Stimulated activated CD8-positive, alpha-beta memory T cell treated with anti-CD3 and anti-CD28 coated beads, Interleukin-12 subunit alpha, Interleukin-12 subunit beta, amount 100 ng/mL, for 1 hour (primary cell): Measurements from ENCODE around the gene TRIM37.
A peak's percentile ranks its signal among the peaks of the same experiment; 100 is the strongest.
"Not testable (repeated sequence)": the region's sequence is repeated elsewhere in the genome, so short reads cannot be mapped to it uniquely, and the experiment has no call there.

Experiments
- DNase-seq: peaks from one replicate; pipeline ENCODE4 v3.0.0-alpha.2; 2020; ENCODE audit warnings: low read depth

TRIM37 gene, protein sequence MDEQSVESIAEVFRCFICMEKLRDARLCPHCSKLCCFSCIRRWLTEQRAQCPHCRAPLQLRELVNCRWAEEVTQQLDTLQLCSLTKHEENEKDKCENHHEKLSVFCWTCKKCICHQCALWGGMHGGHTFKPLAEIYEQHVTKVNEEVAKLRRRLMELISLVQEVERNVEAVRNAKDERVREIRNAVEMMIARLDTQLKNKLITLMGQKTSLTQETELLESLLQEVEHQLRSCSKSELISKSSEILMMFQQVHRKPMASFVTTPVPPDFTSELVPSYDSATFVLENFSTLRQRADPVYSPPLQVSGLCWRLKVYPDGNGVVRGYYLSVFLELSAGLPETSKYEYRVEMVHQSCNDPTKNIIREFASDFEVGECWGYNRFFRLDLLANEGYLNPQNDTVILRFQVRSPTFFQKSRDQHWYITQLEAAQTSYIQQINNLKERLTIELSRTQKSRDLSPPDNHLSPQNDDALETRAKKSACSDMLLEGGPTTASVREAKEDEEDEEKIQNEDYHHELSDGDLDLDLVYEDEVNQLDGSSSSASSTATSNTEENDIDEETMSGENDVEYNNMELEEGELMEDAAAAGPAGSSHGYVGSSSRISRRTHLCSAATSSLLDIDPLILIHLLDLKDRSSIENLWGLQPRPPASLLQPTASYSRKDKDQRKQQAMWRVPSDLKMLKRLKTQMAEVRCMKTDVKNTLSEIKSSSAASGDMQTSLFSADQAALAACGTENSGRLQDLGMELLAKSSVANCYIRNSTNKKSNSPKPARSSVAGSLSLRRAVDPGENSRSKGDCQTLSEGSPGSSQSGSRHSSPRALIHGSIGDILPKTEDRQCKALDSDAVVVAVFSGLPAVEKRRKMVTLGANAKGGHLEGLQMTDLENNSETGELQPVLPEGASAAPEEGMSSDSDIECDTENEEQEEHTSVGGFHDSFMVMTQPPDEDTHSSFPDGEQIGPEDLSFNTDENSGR

DNA sequence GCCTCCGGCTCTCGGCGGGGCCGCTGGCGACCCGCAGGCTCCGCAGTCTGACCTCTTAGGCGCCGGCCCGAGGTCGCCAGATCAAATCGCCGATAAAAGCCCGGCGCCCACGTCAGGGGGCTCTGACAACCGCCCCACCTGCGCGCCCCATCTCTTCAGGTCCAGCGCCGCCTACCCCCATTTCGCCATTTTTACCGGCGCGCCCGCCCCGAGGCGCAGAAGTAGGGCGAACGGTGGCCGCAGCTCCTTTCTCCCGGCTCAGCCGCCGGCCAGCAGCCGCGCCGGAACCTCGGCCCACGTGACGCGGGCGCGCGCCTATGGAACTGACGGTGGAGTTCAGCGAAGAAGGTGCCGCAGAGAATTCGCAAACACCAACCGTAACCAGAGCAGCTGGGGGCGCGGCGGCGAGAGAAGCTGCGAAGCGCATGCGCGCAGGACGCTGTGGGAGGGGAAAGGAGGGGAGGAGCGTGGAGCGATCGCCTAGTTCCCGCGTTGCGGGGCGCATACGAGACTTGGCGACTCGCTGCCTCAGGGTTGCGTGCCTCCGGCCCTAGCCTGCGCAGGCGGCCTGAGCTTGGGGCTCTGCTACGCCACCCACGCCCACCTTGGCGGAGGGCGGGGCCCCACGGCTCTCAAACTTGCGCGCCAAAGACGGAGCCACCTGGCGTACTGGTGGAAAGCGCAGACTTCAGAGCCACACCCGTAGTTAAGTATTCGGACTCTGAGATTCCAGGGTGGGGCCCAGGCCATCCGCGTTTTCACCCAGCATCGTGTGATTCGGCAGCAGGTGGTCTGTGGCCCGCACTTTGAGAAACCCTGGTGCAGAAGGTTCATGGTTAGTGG lies at the start of gene TRIM37:
Gene TRIM37 (minus strand): TSS at position 418 of the 843 bp plus-strand sequence. CDS start 419 bp downstream, outside the sequence.
- DNase-seq = peak; percentile 98

DNA sequence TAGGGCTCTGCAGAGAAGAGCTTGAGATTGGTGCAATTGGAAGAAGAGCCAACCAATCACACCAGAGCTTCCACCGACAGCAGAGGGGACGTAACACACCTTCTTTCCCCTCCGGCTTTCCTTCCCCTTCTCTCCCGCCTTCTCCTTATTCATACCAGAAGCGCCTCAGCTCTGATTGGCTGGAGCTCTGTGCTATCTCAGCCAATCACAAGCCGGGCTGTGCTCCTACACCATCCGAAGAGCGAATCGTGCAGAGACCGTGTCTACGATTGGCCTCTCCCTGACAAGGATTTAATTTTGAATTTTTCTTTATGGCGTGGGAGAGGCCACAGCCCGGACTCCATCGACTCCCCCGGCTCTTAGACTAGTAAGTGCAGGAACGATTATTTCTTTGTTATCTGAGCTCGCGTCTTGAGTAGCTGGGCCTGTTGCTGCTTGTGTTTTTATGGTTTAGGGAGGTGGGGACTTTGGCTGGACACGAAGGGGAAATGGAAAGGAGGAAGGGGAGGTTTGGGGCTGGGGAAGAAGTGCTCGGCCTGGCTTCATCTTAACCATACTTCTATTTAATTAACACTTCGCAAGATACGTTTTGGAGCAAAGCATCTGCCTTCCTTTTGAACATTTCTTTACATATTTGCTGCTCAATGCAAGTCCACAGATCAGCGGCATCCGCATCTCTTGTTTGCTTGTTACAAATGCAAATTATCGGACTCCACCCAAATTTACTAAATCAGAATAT lies 48.9 kb upstream of the TRIM37 start, which contains the start of gene PRR11:
Gene PRR11 (plus strand): TSS at position 308 of the 739 bp plus-strand sequence. CDS start 14,007 bp downstream, outside the sequence.
- peak; percentile 85 for DNase-seq

DNA sequence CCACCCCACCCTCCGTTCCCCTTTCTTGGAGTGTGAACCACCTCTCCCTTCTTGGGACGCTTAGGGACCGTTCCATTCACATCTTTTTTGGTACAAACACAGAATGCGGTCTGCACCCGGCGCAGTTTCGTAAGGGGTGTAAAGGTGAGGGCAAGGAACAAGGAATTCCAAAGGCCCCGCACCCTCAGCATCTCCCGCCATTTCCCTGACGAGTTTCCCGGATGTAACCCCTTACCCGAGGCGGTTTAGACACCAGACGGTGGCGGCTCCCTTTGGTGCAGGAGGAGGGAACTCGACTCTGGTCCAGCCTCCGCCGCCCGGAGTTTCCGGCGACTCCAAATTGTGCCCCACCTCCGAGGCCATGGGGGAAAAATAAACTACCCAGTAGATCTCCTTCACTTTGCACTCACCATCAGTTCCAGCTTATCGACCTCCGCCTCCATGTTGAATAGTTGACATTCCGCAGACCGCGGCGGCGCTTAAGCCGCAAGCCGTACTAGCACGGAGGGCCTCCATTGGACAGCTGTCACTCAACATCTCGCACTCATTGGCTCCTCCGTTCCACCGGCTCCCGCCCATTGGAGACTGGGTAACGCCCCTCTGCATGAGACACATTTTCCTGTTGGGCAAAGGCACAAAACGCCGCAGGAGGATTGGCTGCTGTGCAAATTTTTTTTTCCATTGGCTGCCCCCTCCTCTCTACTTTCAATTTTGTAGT lies 48.2 kb upstream of the TRIM37 start, which contains the start of gene SKA2:
Gene SKA2 (minus strand): TSS at position 466 of the 718 bp plus-strand sequence. CDS start 23 bp downstream, at position 443.
- peak; percentile 96 for DNase-seq

DNA sequence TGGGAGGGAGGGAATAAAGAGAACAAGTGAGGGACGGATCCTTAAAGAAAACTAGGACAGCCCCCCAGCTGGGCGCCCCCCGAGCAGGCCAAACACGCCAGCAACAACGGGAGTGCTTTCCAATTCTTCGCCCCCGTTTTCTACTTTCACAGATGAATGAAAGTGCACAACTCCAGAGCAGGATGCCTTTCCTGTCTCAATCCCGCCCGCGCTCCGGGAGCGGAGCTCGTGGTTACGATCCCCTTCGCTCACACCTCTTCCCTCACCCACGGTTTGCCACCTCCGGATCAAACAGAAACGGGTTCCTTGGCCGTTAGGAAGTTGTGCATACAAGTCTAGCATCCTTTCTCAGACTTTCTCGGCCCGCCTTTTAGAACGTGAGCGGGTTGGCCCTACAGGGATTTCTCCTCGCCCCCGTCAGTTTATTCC lies 47.6 kb upstream of the TRIM37 start:
- DNase-seq = no peak

DNA sequence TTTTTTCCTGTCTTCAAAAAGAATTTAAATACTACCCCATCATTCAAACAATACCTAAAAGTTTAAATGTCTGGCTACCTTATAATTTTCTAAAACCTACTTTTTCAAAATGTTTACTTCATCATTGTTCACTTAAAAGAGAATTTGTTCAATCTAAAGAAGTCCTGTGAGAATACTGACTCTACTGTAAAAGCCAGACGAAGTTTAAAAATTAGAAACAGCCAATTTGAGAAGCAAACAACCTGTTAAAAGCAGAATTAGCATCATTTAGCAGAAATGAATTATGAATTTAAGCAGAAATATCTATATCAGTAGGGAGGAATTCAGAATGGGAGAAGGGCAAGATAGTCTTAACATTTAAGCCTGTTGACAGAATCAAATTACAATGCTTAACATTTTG lies 46.2 kb upstream of the TRIM37 start:
- DNase-seq = no peak

DNA sequence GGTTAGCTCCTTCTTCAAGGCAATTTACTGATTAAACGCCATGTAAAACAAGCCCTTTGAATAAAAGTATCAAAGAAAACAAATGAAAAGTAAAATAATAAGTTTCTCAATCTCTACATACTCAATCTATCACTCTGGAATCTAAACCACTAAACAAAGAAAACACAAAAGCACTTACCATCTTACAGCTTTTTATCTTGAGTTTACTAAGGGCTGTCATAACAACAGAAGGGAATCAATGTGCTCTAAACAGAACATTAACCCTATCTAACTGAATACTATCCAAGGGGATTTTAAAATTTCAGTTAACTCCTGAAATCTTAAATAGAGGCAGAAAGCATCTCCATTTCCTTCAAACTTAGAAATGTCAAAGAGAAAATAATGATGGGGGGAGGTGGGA lies 44.9 kb upstream of the TRIM37 start:
- no peak for DNase-seq

DNA sequence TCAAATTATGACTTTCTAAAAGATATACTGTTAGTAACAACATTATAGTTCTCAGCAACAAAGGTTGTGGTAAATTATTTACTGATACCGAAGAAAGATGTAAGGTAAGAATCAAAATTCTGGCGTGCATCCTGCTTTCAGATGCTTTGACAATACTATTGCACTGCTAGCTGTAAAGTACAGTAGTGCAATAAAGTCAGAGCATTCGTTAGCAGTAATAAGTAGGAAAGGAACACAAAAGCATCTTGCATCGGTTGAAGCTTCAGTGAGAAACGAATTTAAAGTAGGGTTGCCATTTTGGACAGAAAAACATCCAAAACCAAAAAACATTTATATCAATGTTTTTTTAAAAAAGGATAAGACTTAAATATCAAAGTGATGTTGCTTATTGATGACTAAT lies 44.3 kb upstream of the TRIM37 start:
- no peak for DNase-seq

DNA sequence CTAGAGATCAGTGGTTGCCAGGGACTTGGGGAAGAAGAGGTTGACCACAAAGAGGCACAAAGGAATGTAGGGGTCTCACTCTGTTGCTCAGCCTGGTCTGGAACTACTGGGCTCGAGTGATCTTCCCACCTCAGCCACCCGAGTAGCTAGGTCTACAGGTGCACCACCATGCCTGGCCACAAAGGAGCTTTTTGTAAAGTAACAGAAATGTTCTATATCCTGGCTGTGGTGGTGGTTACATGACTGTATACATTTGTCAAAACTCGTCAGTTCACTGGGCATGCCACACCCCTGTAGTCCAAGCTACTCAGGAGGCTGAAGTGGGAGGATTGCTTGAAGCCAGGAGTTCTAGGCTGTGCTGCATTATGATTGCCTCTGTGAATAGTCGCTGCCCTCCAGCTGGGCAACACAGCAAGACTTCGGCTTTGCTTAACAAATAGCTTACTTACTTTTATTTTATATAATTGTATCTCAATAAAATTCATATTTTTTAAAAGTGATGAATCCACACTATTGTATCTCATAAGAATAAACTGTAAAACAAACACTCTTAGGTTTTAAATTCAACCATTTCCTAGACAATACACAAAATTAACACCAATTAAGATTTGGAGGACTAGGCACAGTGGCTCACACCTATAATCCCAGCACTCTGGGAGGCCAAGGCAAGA lies 43.3 kb upstream of the TRIM37 start:
- no peak for DNase-seq

DNA sequence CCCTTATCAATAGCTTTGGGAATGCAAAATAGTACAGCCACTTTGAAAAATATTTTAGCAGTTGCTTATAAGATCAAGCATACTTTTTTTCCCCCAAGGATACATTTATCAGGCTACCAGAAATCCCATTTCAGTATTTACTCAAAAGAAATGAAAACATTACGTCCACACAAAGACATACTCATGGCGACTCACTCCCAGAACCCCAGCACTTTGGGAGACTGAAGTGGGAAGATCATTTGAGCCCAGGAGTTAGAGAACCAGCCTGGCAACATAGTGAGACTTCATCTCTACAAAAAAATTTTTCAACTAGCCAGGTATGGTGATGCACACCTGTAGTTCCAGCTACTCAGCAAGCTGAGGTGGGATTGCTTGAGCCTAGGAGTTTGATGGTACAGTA lies 42.4 kb upstream of the TRIM37 start:
- DNase-seq = no peak

DNA sequence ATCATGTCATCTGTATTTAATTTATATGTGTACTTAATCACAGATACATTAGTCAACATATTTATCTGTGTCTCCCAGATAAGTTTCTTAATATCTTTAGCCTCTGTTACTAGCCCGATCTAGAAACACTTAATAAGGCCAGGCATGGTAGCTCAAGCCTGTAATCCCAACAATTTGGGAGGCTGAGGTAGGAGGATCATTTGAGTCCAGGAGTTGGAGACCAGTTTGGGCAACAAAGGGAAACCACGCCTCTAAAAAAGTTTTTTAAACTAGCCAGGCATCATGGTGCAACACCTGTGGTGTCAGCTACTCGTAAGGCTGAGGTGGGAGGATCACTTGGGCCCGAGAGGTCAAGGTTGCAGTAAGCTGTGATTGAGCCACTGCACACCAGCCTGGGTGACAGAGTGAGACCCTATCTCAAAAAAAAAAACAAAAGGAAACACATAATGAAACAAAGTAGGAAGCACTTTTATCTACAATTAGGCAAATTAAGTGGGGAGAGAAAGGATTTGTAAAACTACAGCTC lies 39.0 kb upstream of the TRIM37 start:
- no peak for DNase-seq

DNA sequence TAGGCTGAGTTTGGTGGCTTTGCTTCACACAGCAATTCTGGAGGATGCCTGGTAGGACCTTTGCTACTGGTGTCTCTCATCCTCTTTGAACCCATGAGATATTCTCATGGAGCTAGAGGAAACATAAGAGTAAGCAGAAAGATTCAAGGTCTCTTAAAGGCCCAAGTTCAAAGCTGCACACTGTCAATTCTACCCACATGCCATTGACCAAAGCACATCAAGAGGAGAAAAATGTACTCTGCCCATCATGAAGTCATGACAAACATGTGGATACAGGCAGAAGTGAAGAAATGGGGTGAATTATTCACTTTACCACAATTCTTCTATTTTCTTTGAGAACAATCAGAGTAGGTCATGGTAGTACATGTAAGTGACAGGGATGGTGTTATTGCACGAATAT lies 35.2 kb upstream of the TRIM37 start:
- DNase-seq = no peak

DNA sequence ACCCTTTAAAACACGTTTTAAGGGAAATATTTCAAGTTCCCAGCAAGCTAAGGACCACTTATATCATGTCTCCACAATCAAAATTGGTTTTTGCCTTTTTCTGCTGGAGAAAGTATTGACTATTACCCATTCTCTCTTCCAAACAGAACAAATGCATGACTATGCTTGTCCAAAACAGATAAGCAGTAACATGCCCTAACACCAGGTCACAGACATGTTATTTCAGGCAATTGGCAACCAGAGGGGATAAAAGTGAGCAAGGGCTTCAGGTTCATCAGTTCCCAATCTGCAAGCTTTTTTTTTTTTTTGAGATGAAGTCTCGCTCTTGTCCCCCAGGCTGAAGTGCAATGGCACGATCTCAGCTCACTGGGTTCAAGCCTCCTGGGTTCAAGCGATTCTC lies 33.3 kb upstream of the TRIM37 start:
- DNase-seq = no peak

DNA sequence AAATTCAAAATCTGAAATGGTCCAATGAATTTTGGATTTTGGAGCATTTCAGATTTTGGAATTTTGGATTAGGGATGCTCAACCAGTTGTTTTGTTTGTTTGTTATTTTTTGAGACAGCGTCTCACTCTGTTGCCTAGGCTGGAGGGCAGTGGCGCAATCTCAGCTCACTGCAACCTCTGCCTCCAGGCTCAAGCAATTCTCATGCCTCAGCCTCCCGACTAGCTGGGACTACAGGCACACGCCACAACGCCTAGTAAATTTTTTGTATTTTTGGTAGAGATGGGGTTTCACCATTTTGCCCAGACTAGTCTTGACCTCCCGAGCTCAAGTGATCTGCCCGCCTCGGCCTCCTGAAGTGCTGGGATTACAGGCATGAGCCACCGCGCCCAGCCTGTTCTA lies 31.7 kb upstream of the TRIM37 start:
- DNase-seq = not testable (repeated sequence)

DNA sequence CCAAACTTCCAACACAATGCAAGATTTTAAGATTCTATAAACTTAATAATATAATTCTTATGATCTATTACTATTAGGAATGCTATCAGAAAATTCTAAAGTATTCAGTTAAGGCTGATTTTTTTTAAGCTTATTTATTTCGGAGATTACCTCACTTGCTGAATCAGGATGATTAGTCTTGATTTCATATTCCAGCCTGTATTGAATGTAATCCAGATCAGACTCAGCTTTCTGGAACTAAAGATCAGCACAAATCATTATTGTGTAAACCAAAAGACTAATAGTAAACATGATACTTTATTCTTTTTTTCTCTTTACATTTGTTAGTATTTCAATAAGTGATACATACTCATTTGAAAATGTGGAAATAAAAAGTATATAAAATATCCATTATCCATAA lies 24.5 kb upstream of the TRIM37 start:
- no peak for DNase-seq

DNA sequence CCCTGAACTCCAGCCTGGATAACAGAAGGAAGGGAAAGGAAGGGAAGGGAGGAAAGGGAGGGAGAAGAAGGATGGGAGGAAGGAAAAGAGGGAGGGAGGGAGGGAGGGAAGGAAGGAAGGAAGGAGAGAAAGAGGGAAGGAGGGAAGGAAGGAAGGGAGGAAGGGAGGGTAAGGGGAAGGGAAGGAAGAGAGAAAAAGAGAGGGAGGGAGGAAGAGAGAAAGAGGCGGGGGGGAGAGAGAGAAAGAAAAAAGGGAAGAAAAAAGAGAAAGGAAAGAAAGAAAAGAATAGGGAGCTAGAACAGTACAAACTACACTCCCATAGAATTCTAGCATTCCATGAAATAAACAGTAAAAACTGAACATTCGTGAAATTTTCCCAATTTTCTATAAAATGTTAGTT lies 23.1 kb upstream of the TRIM37 start:
- no peak for DNase-seq

DNA sequence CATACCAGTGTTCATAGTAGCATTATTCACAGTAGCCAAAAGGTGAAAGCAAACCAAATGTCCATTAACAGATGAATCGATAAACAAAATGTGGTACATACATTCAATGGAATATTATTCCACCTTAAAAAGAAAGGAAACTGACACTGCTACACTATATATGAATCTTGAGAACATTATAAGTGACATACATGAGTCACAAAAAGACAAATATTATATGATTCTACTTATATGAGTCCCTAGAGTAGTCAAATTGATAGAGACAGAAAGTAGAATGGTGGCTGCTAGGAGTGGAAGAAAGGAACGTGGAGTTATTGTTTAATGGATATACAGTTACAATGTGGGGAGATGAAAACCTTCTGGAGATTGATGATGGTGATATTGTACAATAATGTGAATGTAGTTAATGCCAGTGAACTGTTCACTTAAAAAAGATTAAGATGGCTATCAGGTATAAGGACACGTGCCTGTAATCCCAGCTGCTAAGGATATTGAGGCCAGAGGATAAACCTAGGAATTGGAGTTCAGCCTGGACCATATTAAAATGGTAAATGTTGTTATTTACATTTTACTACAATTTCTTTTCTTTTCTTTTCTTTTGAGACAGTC lies 20.2 kb upstream of the TRIM37 start:
- no peak for DNase-seq

DNA sequence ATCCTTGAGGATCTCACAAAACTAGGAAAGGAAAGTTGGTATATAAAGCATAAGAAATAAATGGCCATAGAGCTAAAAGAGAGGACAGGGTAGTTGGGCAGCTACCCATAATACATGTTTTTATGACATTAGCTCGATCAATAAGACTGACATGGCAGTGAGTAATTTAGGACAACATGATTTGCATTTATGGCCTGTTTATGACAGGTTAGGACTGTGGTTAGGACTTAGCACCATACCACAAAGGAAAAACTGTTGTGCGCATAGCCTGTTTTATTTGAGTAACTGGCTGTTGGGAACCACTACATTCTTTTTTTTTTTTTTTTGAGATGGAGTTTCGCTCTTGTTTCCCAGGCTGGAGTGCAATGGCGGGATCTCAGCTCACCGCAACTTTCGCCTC lies 18.0 kb upstream of the TRIM37 start:
- no peak for DNase-seq

DNA sequence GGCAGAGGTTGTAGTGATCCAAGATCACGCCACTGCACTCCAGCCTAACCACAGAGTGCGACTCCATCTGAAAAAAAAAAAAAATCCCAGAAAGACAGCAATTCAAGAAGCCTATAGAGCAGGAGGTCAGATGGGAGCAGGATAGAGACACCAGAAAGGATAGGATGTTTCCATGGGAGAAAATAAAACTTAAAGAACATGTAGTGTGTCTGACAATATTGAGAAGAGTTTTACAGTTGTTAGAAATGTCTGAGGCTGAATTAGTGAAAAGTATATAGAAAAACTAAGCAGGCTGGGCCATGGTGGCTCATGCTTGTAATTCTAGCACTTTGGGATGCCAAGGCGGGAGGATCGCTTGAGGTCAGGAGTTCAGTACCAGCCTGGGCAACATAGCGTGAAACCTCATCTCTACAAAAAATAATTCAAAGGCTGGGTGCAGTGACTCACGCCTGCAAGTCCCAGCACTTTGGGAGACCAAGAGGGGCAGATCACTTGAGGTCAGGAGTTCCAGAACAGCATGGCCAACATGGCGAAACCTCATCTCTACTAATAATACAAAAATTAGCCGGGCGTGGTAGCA lies 15.3 kb upstream of the TRIM37 start:
- no peak for DNase-seq

DNA sequence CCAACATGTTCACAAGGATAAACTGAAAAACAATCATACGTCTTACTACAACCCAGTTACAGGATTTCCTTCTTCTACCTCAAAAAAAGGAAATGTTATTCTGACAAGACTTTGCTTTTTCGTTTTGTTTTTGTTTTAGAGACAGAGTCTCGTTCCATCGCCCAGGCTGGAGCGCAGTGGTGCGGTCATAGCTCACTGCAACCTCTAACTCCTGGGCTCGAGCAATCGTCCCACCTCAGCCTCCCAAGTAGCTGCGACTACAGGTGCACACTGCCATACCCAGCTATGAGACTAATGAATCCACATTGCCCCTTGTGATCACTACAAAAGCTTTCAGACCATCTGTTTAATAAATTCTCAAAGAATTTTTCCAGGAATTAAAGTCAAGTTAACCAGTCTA lies 8.8 kb upstream of the TRIM37 start:
- no peak for DNase-seq
